GM12878 (cell line): ENCODE data around the gene PEMT. TPM values are rescaled to one million over a fixed set of nuclear protein-coding genes. Genes with fewer than 3 reads are reported as not detected.

Experiments used
- ATAC-seq: fragments of 200-7000 bp; cut with Tn5 transposase; 3 replicates; pipeline ENCODE4 v1.9.1; 2020; ENCODE audit warnings: mild to moderate bottlenecking, moderate library complexity
- BruUV-seq: library from RNA; stranded (reverse); fragments of 400-500 nt; replicated peaks from 2 replicates; lab custom pipeline; 2021; lab: Mats Ljungman, UMichigan
- CTCF ChIA-PET: fragments of 300-600 bp; sonication (Branson Sonifier 250); formaldehyde crosslinking; extraction: SDS; loops from one replicate; lab custom pipeline; 2021; ENCODE audit warnings: inconsistent platforms; lab: Yijun Ruan, JAX
- POLR2A ChIA-PET: fragments of 350-600 bp; formaldehyde crosslinking; extraction: SDS; loops from one replicate; lab custom pipeline; 2021; ENCODE audit warnings: inconsistent platforms; lab: Charles Lee
- RAD21 ChIA-PET: fragments of 300-600 bp; sonication (Branson Sonifier 250); formaldehyde crosslinking; loops from one replicate; lab custom pipeline; 2023; ENCODE audit warnings: antibody characterized with exemption; ENCODE audit not compliant: unreplicated experiment; lab: Charles Lee
- SMC1A ChIA-PET: fragments of 300-600 bp; sonication (Branson Sonifier 250); formaldehyde crosslinking; loops from one replicate; lab custom pipeline; 2023; ENCODE audit not compliant: unreplicated experiment, uncharacterized antibody; lab: Charles Lee
- DNase-seq: peaks from one replicate; pipeline ENCODE4 v3.0.0-alpha.2; 2011; ENCODE audit warnings: low read depth, low spot score
- FAIRE-seq: peaks from 3 replicates; lab custom pipeline; 2011; peaks lifted over from hg19 to GRCh38; lab: Jason Lieb, UNC
- H2AFZ ChIP-seq: 2 replicates; pipeline ENCODE4 v1.6.0; 2011; ENCODE audit warnings: low read depth, low read length, control low read depth; ENCODE audit not compliant: control insufficient read depth
- H3K27ac ChIP-seq: 2 replicates; pipeline ENCODE4 v1.5.1; 2011; ENCODE audit warnings: control low read depth; ENCODE audit not compliant: control insufficient read depth, insufficient read depth
- H3K27me3 ChIP-seq, 2 experiments: replicated peaks in 1 of 2; 2 replicates each; pipeline versions ENCODE4 v1.6.0 to v1.6.1; 2011; ENCODE audit warnings: low read length in 1 of 2; ENCODE audit not compliant: control insufficient read depth in 2 of 2, insufficient read depth in 2 of 2
- H3K36me3 ChIP-seq, 2 experiments: 2 replicates each; pipeline ENCODE4 v1.5.1; 2011; ENCODE audit warnings: low read length in 1 of 2; ENCODE audit not compliant: control insufficient read depth in 2 of 2, insufficient read depth in 2 of 2
- H3K4me1 ChIP-seq: 2 replicates; pipeline ENCODE4 v1.6.1; 2011; ENCODE audit warnings: mild to moderate bottlenecking, low read length, moderate library complexity, mixed read lengths; ENCODE audit not compliant: control insufficient read depth, insufficient read depth
- H3K4me2 ChIP-seq: 2 replicates; pipeline ENCODE4 v1.6.0; 2011; ENCODE audit warnings: control low read depth; ENCODE audit not compliant: control insufficient read depth, insufficient read depth
- H3K4me3 ChIP-seq: fragments of 200-600 bp; sonication (generic); 2 replicates; pipeline ENCODE4 v1.5.1; 2016
- H3K79me2 ChIP-seq: 2 replicates; pipeline ENCODE4 v1.6.0; 2011; ENCODE audit warnings: low read length; ENCODE audit not compliant: control insufficient read depth, insufficient read depth
- H3K9ac ChIP-seq: 2 replicates; pipeline ENCODE4 v1.8.0; 2011; ENCODE audit warnings: low read length, control low read depth, mixed read lengths; ENCODE audit not compliant: control insufficient read depth, insufficient read depth
- H3K9me3 ChIP-seq: replicated peaks from 3 replicates; pipeline ENCODE4 v1.5.1; 2011; ENCODE audit warnings: mild to moderate bottlenecking, low read length; ENCODE audit not compliant: control insufficient read depth, insufficient read depth
- H4K20me1 ChIP-seq: 2 replicates; pipeline ENCODE4 v1.6.0; 2011; ENCODE audit not compliant: control insufficient read depth, insufficient read depth
- EED ChIP-seq: sonication (generic); IDR thresholded peaks from 2 replicates; pipeline ENCODE4 v1.6.1; 2016; ENCODE audit warnings: antibody characterized with exemption, low read depth
- HDAC6 ChIP-seq: fragments of 200-600 bp; sonication (generic); IDR thresholded peaks from one replicate; pipeline ENCODE4 v1.8.0; 2017; ENCODE audit warnings: antibody characterized with exemption; ENCODE audit not compliant: unreplicated experiment
- IKZF2 ChIP-seq, 2 experiments: fragments of 450-650 bp; IDR thresholded peaks; 2 replicates each; pipeline ENCODE4 v1.6.1; 2017; ENCODE audit warnings: mild to moderate bottlenecking in 2 of 2, moderate library complexity in 2 of 2
- NKRF ChIP-seq: fragments of 450-650 bp; conservative IDR thresholded peaks from 2 replicates; pipeline ENCODE4 v1.6.1; 2017; ENCODE audit warnings: mild to moderate bottlenecking, moderate library complexity
- SKIL ChIP-seq: fragments of 450-650 bp; IDR thresholded peaks from 2 replicates; pipeline ENCODE4 v1.6.1; 2017; ENCODE audit warnings: mild to moderate bottlenecking, low read depth, inconsistent platforms; ENCODE audit not compliant: poor library complexity, severe bottlenecking
- ZBED1 ChIP-seq: IDR thresholded peaks from 2 replicates; pipeline ENCODE4 v1.6.1; 2016; ENCODE audit warnings: borderline replicate concordance
- WGBS: methylation state at CpG from one replicate; pipeline ENCODE4 v1.1.6; 2016; ENCODE audit warnings: low lambda C conversion rate; ENCODE audit not compliant: insufficient replicate concordance, insufficient coverage; ENCODE audit errors: missing lambda C conversion rate; 5-methylcytosine and 5-hydroxymethylcytosine counted together
- in situ Hi-C: fragments of 300-500 bp; cut with MboI; formaldehyde crosslinking; loops from 9 replicates; pipeline ENCODE4 v1.14.3; 2018; ENCODE audit warnings: mixed read lengths
- intact Hi-C: fragments of 100-400 bp; cut with micrococcal nuclease; formaldehyde crosslinking; loops from one replicate; pipeline ENCODE4 v1.14.2; 2022; ENCODE audit not compliant: unreplicated experiment
- polyA plus RNA-seq, 11 experiments: library from polyadenylated mRNA; depleted of rRNA in 4 of 11; unstranded in 6 of 11; stranded (reverse) in 5 of 11; fragments of >200 nt; fragmentation: Nextera tagmentation in 4 of 11; fragmentation: Illumina TruSeq in 1 of 11; extraction: Ambion mirVana in 4 of 11; extraction: Trizol in 1 of 11; gene quantifications; 1 replicate in 1 of 11; 2 replicates in 10 of 11; pipeline versions ENCODE4 v1.2.1 to v1.2.3, GENCODE V29; 2011 to 2016; ENCODE audit warnings: inconsistent platforms in 2 of 11, missing spikeins in 2 of 11, low read depth in 1 of 11
- total RNA-seq, 4 experiments: library from RNA; depleted of rRNA in 3 of 4; stranded (reverse); fragments of >200 nt in 3 of 4; fragmentation: Illumina TruSeq in 1 of 4; extraction: Trizol in 1 of 4; gene quantifications; 2 replicates each; pipeline versions ENCODE4 v1.2.1 to v1.2.3, GENCODE V29; 2013 to 2021

PEMT gene
- total and polyA plus RNA-seq, 10 of the 15 experiments (the other 5 are each of a cell fraction or from before 2014, with no cell fraction given) = 2.8 to 44.7 (median 25.4) TPM

GRCh38 chr17:17494870-17495535 is 96.5 kb downstream of the PEMT start:
- Histone ChIP-seq H2AFZ (no peak overlapping the region), H3K27me3 (peaks cover 2 to 10% of the 10 kb centered on the region in 2 experiments; a peak in 3 of 4 replicates), H4K20me1 (0 out of 2 replicates have a peak, but pooled peaks cover 3% of the 10 kb centered on the region), H3K9ac (no peak overlapping the region), H3K4me2 (peak overlapping the region; percentile 83), H3K36me3 (peaks cover 3 to 4% of the 10 kb centered on the region in 2 experiments; a peak in 1 of 4 replicates), H3K27ac (no peak overlapping the region), H3K9me3 (no peaks in the 10 kb centered on the region), H3K79me2 (no peaks in the 10 kb centered on the region), H3K4me3 (no peak overlapping the region)
- BruUV-seq = no TSS peak
- intact Hi-C loops (loop anchor here (5.0 kb wide), 1 partner anchor 72 kb away; no protein-coding TSS in a partner anchor), in situ Hi-C loops (loop anchor here (5.0 kb wide), 2 partner anchors 138 to 147 kb away; no protein-coding TSS in a partner anchor)
- FAIRE-seq (no peak), ATAC-seq (no peak), DNase-seq (no peak)
- ChIA-PET CTCF (interaction anchor here (1.4 kb wide), 2 partner anchors 12 to 147 kb away, joined by 4 to 6 read pairs; no protein-coding TSS in a partner anchor), RAD21 (interaction anchor here (2.7 kb wide), 1 partner anchor 147 kb away, joined by 28 read pairs; no protein-coding TSS in a partner anchor), POLR2A (no interaction called here), SMC1A (no interaction called here)
- WGBS = 39% methylated on average over 65 of the region's 71 CpGs
- TF ChIP-seq ZBED1 (no peak), SKIL (no peak), IKZF2 (IDR thresholded peaks at IDR 0.05) (no peak), NKRF (no peak), EED (no peak), HDAC6 (peak; percentile 93)
- TF ChIP-seq, all 136 proteins: peak for 1
- peaks cover 4% of the 10 kb centered on the region; the same call in 1 of the 2 replicates for H3K4me1 ChIP-seq
